Psoas muscle (tissue), 8 donors: Measurements from ENCODE around the gene DGUOK. TPM values are rescaled to one million over a fixed set of nuclear protein-coding genes. Genes with fewer than 3 reads are reported as not detected.

Source experiments
- ATAC-seq, 4 donors: fragments of 200-7000 bp; cut with Tn5 transposase; one replicate each; pipeline ENCODE4 v1.9.1; 2020; ENCODE audit warnings: moderate library complexity in 3 of 4, mild to moderate bottlenecking in 2 of 4
- DNase-seq, 2 donors: peaks; one replicate each; pipeline ENCODE4 v3.0.0-alpha.2; 2020
- H3K27ac ChIP-seq: fragments of 200-600 bp; one replicate; pipeline ENCODE4 v1.8.0; 2022
- H3K27me3 ChIP-seq, 3 donors: fragments of 200-600 bp in 1 of 3; one replicate each; pipeline versions ENCODE4 v1.6.1 to v1.8.0; 2013 to 2022; ENCODE audit warnings: low read length in 2 of 3, mild to moderate bottlenecking in 2 of 3, moderate library complexity in 1 of 3; ENCODE audit not compliant: insufficient read depth in 3 of 3
- H3K36me3 ChIP-seq, 2 donors: fragments of 200-600 bp in 1 of 2; one replicate each; pipeline versions ENCODE4 v1.6.1 to v1.8.0; 2013 to 2022; ENCODE audit warnings: low read depth in 1 of 2, mild to moderate bottlenecking in 1 of 2, moderate library complexity in 1 of 2; ENCODE audit not compliant: insufficient read depth in 1 of 2
- H3K4me1 ChIP-seq: fragments of 200-600 bp; one replicate; pipeline ENCODE4 v1.8.0; 2022
- H3K4me3 ChIP-seq: fragments of 200-600 bp; one replicate; pipeline ENCODE4 v1.8.0; 2022; ENCODE audit warnings: mild to moderate bottlenecking
- H3K9me3 ChIP-seq: fragments of 200-600 bp; one replicate; pipeline ENCODE4 v1.8.0; 2022
- CTCF ChIP-seq: fragments of 200-600 bp; IDR thresholded peaks from one replicate; pipeline ENCODE4 v1.8.0; 2022; ENCODE audit warnings: antibody characterized with exemption
- WGBS, 3 donors: extraction: QIAGEN DNeasy Blood & Tissue Kit; methylation state at CpG; one replicate each; pipeline versions ENCODE4 v1.1.6 to v1.1.7; 2013; 5-methylcytosine and 5-hydroxymethylcytosine counted together
- intact Hi-C, 2 donors: fragments of 100-400 bp; cut with DNase I; formaldehyde crosslinking; loops; one replicate each; pipeline versions ENCODE4 v1.11.0 to v1.14.2; 2022
- polyA plus RNA-seq, 3 donors: library from polyadenylated mRNA; stranded (reverse); fragments of 200-250 nt; gene quantifications; one replicate each; pipeline ENCODE4 v1.2.3, GENCODE V29; 2013
- total RNA-seq, 4 donors: library from RNA; stranded (reverse); fragmentation: NEBNext Ultra II Directional in 2 of 4; extraction: Animal tissue kit (Norgen Biotek cat#: 25700) in 2 of 4; gene quantifications; one replicate each; pipeline versions ENCODE4 v1.2.1 to v1.2.4, GENCODE V29; 2021 to 2023
- donor health status: healthy with polysubstance abuse.
- donor health status: DM: no; HTN: no; CAD: no; lungs with moderate emphysema.
- donor health status: Bipolar disorder and iron deficiency.
- donor health status: healthy.
- donor health status: DM: yes; HTN: yes; CAD: no.
- donor health status: DM: no; HTN: no; CAD: no.
- donor health status: DM: no; HTN: no; CAD: no.
- donor health status: DM: yes; HTN: yes; CAD: no.

DGUOK gene
- total and polyA plus RNA-seq, 7 donors: 12.9 to 74.2 (median 22.3) TPM

- peaks cover 0 to 5% (median 4%) of the 10 kb centered on the region in 3 donors for H3K27me3 ChIP-seq
- no peak for ATAC-seq
- WGBS, 3 donors: 82 to 85% (median 83%) methylated on average over 7 of the region's 7 CpGs
- H3K36me3 ChIP-seq: no peaks in the 10 kb centered on the region
- H3K9me3 ChIP-seq: no peaks in the 10 kb centered on the region
- H3K4me1 ChIP-seq: no peaks in the 10 kb centered on the region
- H3K27ac ChIP-seq: no peak overlapping the region
- H3K4me3 ChIP-seq: no peak overlapping the region
- DNase-seq: no peak
- intact Hi-C loops: loop anchor here (5.0 to 10.0 kb wide), 3 partner anchors 82 to 225 kb away; partner anchors contain the start of genes BOLA3 (in 1 of the 2) and STAMBP (in 1 of the 2)
- no peak for TF ChIP-seq CTCF
Measured at GRCh38 chr2:73919596-73920228, 7.0 kb upstream of the DGUOK start.

DNA sequence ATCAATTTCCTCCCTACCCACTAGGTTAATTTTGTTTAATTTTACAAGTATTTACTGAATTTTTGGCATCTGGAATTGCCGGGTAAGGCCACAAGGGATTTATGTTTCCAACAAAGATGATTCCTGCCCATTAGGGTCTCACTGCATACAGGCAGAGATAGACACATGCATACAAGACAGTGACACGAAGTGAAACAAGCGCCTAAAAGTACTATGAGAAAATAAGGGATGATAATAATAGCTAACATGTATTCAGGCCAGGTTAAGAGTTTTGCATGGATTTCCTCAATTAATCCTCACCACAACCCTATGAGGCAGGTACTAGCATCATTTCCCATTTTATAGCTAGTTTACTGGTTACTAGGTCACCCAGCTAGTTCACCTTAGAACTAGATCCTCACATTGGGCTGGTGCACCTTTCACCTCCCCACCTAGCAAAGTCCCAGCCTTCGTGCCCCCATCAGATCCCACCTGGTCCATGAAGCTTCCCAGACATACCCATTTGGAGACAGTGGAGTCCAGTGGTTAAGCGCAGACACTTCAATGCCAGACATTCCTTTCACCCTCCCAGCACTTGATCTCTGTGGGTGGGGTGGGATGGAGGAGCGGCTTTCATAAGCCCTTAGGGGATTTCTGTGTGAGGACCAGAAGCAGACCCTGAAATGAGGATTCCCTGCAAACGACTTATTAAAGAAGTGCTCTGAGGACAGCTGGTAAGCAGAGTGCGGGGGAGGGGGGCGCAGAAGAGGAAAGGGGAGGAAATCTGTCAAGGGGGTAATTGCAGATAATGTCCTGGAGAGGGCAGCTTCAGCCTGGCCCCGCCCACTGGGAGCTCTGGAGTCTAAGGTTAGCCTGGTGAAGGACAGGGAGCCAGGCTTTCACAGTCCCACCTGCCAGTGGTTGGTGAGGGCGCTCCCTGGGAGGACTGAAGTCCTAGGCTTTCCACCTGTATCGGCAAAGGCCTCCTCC lies 5.8 kb upstream of the DGUOK start:
- Histone ChIP-seq H3K4me1 (no peaks in the 10 kb centered on the region), H3K36me3 (no peaks in the 10 kb centered on the region), H3K27me3 (peaks cover 0 to 5% (median 4%) of the 10 kb centered on the region in 3 donors), H3K27ac (no peak overlapping the region), H3K4me3 (no peak overlapping the region), H3K9me3 (no peaks in the 10 kb centered on the region)
- intact Hi-C loops: loop anchor here (5.0 to 10.0 kb wide), 3 partner anchors 84 to 224 kb away; partner anchors contain the start of genes BOLA3 (in 1 of the 2) and STAMBP (in 1 of the 2)
- WGBS, 3 donors: 36 to 47% (median 46%) methylated on average over 12 of the region's 12 CpGs
- peak; percentile 21 to 57 for DNase-seq
- TF ChIP-seq CTCF: no peak
- ATAC-seq: peak; percentile 23 to 60 (median 50)

- Histone ChIP-seq H3K27me3 (peaks cover 0 to 5% (median 4%) of the 10 kb centered on the region in 3 donors), H3K27ac (no peak overlapping the region), H3K4me1 (no peaks in the 10 kb centered on the region), H3K4me3 (no peak overlapping the region), H3K9me3 (no peaks in the 10 kb centered on the region), H3K36me3 (no peaks in the 10 kb centered on the region)
- TF ChIP-seq CTCF: no peak
- DNase-seq (no peak), ATAC-seq (no peak)
- WGBS, 3 donors: 82 to 85% (median 83%) methylated on average over 9 of the region's 9 CpGs
- intact Hi-C loops: loop anchor here (5.0 to 10.0 kb wide), 3 partner anchors 84 to 223 kb away; partner anchors contain the start of genes BOLA3 (in 1 of the 2) and STAMBP (in 1 of the 2)
Measured at GRCh38 chr2:73921581-73921980, 5.1 kb upstream of the DGUOK start.

DNA sequence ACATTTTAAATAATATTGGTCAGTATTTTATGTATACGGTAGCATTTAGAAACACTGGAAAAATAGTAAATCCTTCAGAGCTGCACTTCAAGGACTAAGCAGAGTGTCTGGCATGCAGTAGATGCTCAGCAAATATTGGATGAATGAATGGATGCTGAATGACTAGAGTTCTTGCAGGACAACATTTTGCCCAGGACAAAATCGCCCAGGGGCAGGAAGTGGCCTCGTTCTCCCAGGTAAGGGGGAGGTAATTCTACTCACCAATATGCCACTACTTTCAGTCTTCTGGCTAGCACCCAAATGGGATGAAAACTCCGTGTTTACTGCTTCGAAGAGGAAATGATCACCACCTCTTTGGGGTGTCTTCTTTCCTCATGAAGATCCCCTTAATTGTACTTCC lies 4.0 kb upstream of the DGUOK start:
- DNase-seq (no peak), ATAC-seq (no peak)
- TF ChIP-seq CTCF: no peak
- H3K36me3 ChIP-seq: no peaks in the 10 kb centered on the region
- intact Hi-C loops: loop anchor here (5.0 to 10.0 kb wide), 3 partner anchors 85 to 222 kb away; partner anchors contain the start of genes BOLA3 (in 1 of the 2) and STAMBP (in 1 of the 2)
- H3K9me3 ChIP-seq: no peaks in the 10 kb centered on the region
- 45 to 58% (median 46%) methylated on average over 5 of the region's 5 CpGs for WGBS, 3 donors
- H3K27me3 ChIP-seq: peaks cover 0 to 5% (median 4%) of the 10 kb centered on the region in 3 donors
- H3K4me1 ChIP-seq: peaks cover 4% of the 10 kb centered on the region
- H3K27ac ChIP-seq: no peak overlapping the region
- no peak overlapping the region for H3K4me3 ChIP-seq
